Neural crest cell (in vitro differentiated cells): Measurements from ENCODE around the gene ADCY5. TPM values are rescaled to one million over a fixed set of nuclear protein-coding genes. Genes with fewer than 3 reads are reported as not detected.

Source experiments
- DNase-seq: peaks from one replicate; pipeline ENCODE4 v3.0.0; 2021; ENCODE audit warnings: low read depth, mixed read lengths, low spot score
- H3K27ac Mint-ChIP-seq: one replicate; pipeline ENCODE4 v1.8.0; 2021; ENCODE audit warnings: mild to moderate bottlenecking, mixed read lengths; ENCODE audit not compliant: unreplicated experiment
- H3K27me3 Mint-ChIP-seq: 2 replicates; pipeline ENCODE4 v1.8.0; 2021; ENCODE audit warnings: low read depth, mild to moderate bottlenecking, mixed read lengths
- H3K36me3 Mint-ChIP-seq: 2 replicates; pipeline ENCODE4 v1.8.0; 2021; ENCODE audit warnings: low read depth, mild to moderate bottlenecking, mixed read lengths
- H3K4me1 Mint-ChIP-seq: 2 replicates; pipeline ENCODE4 v1.8.0; 2021; ENCODE audit warnings: mixed read lengths
- H3K4me3 Mint-ChIP-seq: one replicate; pipeline ENCODE4 v1.8.0; 2021; ENCODE audit warnings: mild to moderate bottlenecking, mixed read lengths
- H3K9me3 Mint-ChIP-seq: 2 replicates; pipeline ENCODE4 v1.8.0; 2021; ENCODE audit warnings: mixed read lengths
- CTCF ChIP-seq: fragments of 200-600 bp; sonication (generic); conservative IDR thresholded peaks from 2 replicates; pipeline ENCODE4 v1.5.0; 2021; ENCODE audit warnings: antibody characterized with exemption, mild to moderate bottlenecking
- total RNA-seq: library from RNA; stranded (reverse); gene quantifications from 2 replicates; pipeline ENCODE4 v1.2.1, GENCODE V29; 2021

The ADCY5 gene
- total RNA-seq, 1 donor from 2014 or later, result 2.2 TPM

GRCh38 chr3:123289391-123290106 lies 159.3 kb downstream of the ADCY5 start:
- no peak overlapping the region for H3K4me3 Mint-ChIP-seq
- H3K4me1 Mint-ChIP-seq, result no peaks in the 10 kb centered on the region
- H3K9me3 Mint-ChIP-seq, result no peaks in the 10 kb centered on the region
- no peak for DNase-seq
- H3K27ac Mint-ChIP-seq, result no peak overlapping the region
- no peak for TF ChIP-seq CTCF
- no peaks in the 10 kb centered on the region for H3K27me3 Mint-ChIP-seq
- H3K36me3 Mint-ChIP-seq, result no peaks in the 10 kb centered on the region

GRCh38 chr3:123287962-123288302 lies 161.0 kb downstream of the ADCY5 start:
- Mint-ChIP-seq H3K27me3 (no peaks in the 10 kb centered on the region), H3K36me3 (no peaks in the 10 kb centered on the region), H3K4me1 (no peaks in the 10 kb centered on the region), H3K9me3 (no peaks in the 10 kb centered on the region), H3K4me3 (no peak overlapping the region), H3K27ac (no peak overlapping the region)
- no peak for DNase-seq
- TF ChIP-seq CTCF, result no peak

GRCh38 chr3:123287051-123287961 lies 161.6 kb downstream of the ADCY5 start:
- no peaks in the 10 kb centered on the region for H3K4me1 Mint-ChIP-seq
- H3K9me3 Mint-ChIP-seq, result no peaks in the 10 kb centered on the region
- no peak for TF ChIP-seq CTCF
- no peaks in the 10 kb centered on the region for H3K36me3 Mint-ChIP-seq
- H3K27ac Mint-ChIP-seq, result no peak overlapping the region
- DNase-seq, result no peak
- H3K27me3 Mint-ChIP-seq, result no peaks in the 10 kb centered on the region
- H3K4me3 Mint-ChIP-seq, result no peak overlapping the region

GRCh38 chr3:123286308-123287023 lies 162.4 kb downstream of the ADCY5 start:
- Mint-ChIP-seq H3K4me1 (no peaks in the 10 kb centered on the region), H3K27ac (no peak overlapping the region), H3K9me3 (no peaks in the 10 kb centered on the region), H3K36me3 (no peaks in the 10 kb centered on the region), H3K4me3 (no peak overlapping the region), H3K27me3 (no peaks in the 10 kb centered on the region)
- TF ChIP-seq CTCF, result peak; percentile 77
- DNase-seq, result peak; percentile 69

GRCh38 chr3:123285931-123286307 lies 163.0 kb downstream of the ADCY5 start:
- TF ChIP-seq CTCF, result no peak
- H3K9me3 Mint-ChIP-seq, result no peaks in the 10 kb centered on the region
- H3K27me3 Mint-ChIP-seq, result no peaks in the 10 kb centered on the region
- H3K4me3 Mint-ChIP-seq, result no peak overlapping the region
- no peak for DNase-seq
- H3K36me3 Mint-ChIP-seq, result no peaks in the 10 kb centered on the region
- no peaks in the 10 kb centered on the region for H3K4me1 Mint-ChIP-seq
- H3K27ac Mint-ChIP-seq, result no peak overlapping the region
